ENCODE results near the gene HS3ST1. TPM values are rescaled to one million over a fixed set of nuclear protein-coding genes. Genes with fewer than 3 reads are reported as not detected.

The HS3ST1 gene
- total RNA-seq (2022), result 80.8 and 86.7 TPM in 2 replicates
- percentile 100 among the genes with signal in this experiment for Bru-seq, nascent RNA
- BruChase-seq, experiment 1, labeled RNA remaining after a 6-hour chase, result percentile 83 among the genes with signal in this experiment
- BruChase-seq, experiment 2, labeled RNA remaining after a 2-hour chase, result percentile 89 among the genes with signal in this experiment
- long read RNA-seq, full-length matches to known transcripts, result 261 of 455 reads
- long read RNA-seq, partial matches to known transcripts, result 0 of 455 reads
- long read RNA-seq, other reads (novel, unspliced or antisense), result 194 of 455 reads

DNA sequence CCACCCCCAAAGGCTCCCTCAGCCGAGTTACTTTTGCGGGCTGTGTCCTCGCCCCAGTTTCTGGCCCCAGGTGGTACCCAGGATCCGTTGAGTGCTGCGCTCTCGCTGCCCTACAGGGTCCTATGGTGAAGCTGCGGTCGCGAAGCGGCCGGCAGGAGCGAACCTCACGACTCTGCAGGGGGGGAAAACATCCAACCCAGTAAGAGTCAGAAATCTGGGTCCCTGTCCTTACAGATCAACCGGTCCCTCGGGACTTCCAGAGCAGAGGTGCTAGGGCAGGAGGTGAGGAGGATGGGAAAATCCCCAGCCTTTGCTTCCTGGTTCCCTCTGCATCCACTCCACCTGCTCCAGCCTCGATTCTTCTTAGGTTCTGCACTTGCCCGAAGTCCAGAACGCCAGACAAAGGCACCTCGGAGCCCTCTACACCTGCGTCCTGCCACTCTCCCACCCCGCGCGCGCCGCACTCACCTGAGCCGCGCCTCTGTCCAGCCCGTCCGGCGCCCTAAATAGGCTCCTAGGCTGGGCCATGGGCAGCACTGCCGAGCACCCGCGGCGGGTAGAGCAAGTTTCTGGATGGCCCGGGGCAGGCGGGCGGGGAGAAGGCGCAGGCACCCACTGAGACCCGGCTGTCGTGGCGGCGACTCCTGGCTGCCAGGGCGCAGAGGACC is at the start of gene HS3ST1:
Gene HS3ST1 (minus strand): TSS at position 664 of the 668 bp plus-strand sequence. CDS start 28,889 bp downstream, outside the sequence.
- BruUV-seq (replicated peaks), result TSS peak; percentile 13
- TF ChIP-seq, protein P1, sequence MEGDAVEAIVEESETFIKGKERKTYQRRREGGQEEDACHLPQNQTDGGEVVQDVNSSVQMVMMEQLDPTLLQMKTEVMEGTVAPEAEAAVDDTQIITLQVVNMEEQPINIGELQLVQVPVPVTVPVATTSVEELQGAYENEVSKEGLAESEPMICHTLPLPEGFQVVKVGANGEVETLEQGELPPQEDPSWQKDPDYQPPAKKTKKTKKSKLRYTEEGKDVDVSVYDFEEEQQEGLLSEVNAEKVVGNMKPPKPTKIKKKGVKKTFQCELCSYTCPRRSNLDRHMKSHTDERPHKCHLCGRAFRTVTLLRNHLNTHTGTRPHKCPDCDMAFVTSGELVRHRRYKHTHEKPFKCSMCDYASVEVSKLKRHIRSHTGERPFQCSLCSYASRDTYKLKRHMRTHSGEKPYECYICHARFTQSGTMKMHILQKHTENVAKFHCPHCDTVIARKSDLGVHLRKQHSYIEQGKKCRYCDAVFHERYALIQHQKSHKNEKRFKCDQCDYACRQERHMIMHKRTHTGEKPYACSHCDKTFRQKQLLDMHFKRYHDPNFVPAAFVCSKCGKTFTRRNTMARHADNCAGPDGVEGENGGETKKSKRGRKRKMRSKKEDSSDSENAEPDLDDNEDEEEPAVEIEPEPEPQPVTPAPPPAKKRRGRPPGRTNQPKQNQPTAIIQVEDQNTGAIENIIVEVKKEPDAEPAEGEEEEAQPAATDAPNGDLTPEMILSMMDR (IDR thresholded peaks at IDR 0.05; ENCODE audit: unreplicated experiment), result no peak
- CTCF ChIA-PET, result interaction anchor here (0.7 to 1.2 kb wide), 5 partner anchors 10 to 293 kb away, joined by 3 read pairs; no protein-coding TSS in a partner anchor
- intact Hi-C loops (cut with micrococcal nuclease; ENCODE audit: unreplicated experiment), result loop anchor here (2.0 to 10.0 kb wide), 5 partner anchors 76 to 874 kb away; no protein-coding TSS in a partner anchor
- Mint-ChIP-seq H3K4me1 (ENCODE audit: low read depth, unreplicated experiment) (peaks cover 16% of the 10 kb centered on the region), H3K36me3 (ENCODE audit: insufficient read depth, unreplicated experiment) (peaks cover 82% of the 10 kb centered on the region), H3K27ac (ENCODE audit: unreplicated experiment) (peak within 1 kb of the TSS; percentile 92), H3K4me3 (ENCODE audit: low read depth, unreplicated experiment) (peak within 1 kb of the TSS; percentile 92), H3K27me3 (ENCODE audit: unreplicated experiment) (no peaks in the 10 kb centered on the region), H3K9me3 (ENCODE audit: low read depth, unreplicated experiment) (no peaks in the 10 kb centered on the region)
- no peak for DNase-seq

DNA sequence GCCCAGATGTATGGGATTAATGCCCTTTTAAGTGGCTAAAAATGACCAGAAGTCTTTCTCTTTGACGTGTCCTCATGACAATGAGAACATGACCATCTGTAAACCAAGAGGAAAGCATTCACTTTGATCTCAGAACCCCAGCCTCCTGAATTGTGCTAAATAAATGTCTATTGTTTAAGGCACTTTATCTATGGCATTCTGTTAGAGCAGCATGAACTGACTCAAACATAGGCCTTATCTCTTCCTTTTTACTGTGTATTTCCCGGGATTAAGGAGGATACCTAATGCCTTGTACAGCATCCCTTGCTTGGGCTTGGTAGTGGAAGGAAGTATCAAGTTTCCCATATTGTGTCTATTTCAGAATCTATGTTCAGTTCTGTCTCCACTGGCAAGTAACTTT is 47.2 kb upstream of the HS3ST1 start:
- Mint-ChIP-seq H3K27me3 (ENCODE audit: unreplicated experiment) (no peaks in the 10 kb centered on the region), H3K4me3 (ENCODE audit: low read depth, unreplicated experiment) (no peak overlapping the region), H3K4me1 (ENCODE audit: low read depth, unreplicated experiment) (peaks cover 37% of the 10 kb centered on the region), H3K9me3 (ENCODE audit: low read depth, unreplicated experiment) (peaks cover 5% of the 10 kb centered on the region), H3K27ac (ENCODE audit: unreplicated experiment) (no peak overlapping the region), H3K36me3 (ENCODE audit: insufficient read depth, unreplicated experiment) (peaks cover 9% of the 10 kb centered on the region)
- DNase-seq, result no peak
- no TSS peak for BruUV-seq (replicated peaks)
- TF ChIP-seq, protein P1 (IDR thresholded peaks at IDR 0.05; ENCODE audit: unreplicated experiment), result no peak
- intact Hi-C loops (cut with micrococcal nuclease; ENCODE audit: unreplicated experiment), result no loop called here
- CTCF ChIA-PET, result no interaction called here

DNA sequence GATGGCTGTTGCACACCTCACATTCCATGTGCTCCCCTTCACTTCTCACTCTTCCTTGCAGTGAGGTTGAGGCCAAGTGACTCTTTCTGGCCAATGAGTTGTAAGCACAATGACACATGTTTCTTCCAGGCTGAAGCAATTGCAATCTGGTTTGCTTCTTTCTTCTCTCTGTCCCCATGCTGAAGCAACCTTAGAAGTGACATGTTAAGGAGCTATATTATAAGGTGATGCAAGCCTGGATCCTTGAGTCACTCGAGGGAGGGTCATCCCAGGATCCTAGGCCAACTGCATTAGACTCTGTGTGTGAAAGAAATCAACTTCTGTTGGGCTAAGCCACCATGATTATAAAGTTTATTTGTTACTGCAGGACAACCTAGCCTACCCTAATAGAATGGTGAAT is 45.5 kb upstream of the HS3ST1 start:
- H3K27ac Mint-ChIP-seq (ENCODE audit: unreplicated experiment), result no peak overlapping the region
- H3K27me3 Mint-ChIP-seq (ENCODE audit: unreplicated experiment), result no peaks in the 10 kb centered on the region
- DNase-seq, result no peak
- H3K4me3 Mint-ChIP-seq (ENCODE audit: low read depth, unreplicated experiment), result no peak overlapping the region
- TF ChIP-seq, protein P1 (IDR thresholded peaks at IDR 0.05; ENCODE audit: unreplicated experiment), result no peak
- H3K36me3 Mint-ChIP-seq (ENCODE audit: insufficient read depth, unreplicated experiment), result peaks cover 15% of the 10 kb centered on the region
- CTCF ChIA-PET, result no interaction called here
- intact Hi-C loops (cut with micrococcal nuclease; ENCODE audit: unreplicated experiment), result no loop called here
- H3K4me1 Mint-ChIP-seq (ENCODE audit: low read depth, unreplicated experiment), result peaks cover 46% of the 10 kb centered on the region
- no TSS peak for BruUV-seq (replicated peaks)
- peaks cover 3% of the 10 kb centered on the region for H3K9me3 Mint-ChIP-seq (ENCODE audit: low read depth, unreplicated experiment)

DNA sequence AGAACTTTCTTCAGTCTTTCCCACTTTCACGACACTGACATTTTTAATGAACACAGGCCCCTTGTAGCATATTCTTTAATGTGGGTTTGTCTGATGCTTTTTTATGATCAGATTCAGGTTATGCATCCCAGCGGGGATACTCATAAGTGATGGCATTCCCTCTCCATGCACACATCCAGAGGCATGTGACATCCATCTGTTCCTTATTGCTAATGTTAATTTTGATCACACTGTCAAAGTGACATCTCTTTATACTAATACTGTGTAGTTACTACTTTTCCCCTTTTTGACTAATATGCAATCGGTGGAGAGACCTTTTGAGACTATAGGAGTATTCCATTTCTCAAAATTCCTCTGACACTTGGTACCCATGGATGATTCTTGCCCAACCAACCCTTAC is 43.8 kb upstream of the HS3ST1 start:
- H3K27ac Mint-ChIP-seq (ENCODE audit: unreplicated experiment), result peak overlapping the region; percentile 66
- no peaks in the 10 kb centered on the region for H3K27me3 Mint-ChIP-seq (ENCODE audit: unreplicated experiment)
- intact Hi-C loops (cut with micrococcal nuclease; ENCODE audit: unreplicated experiment), result no loop called here
- no peak for DNase-seq
- BruUV-seq (replicated peaks), result no TSS peak
- TF ChIP-seq, protein P1 (IDR thresholded peaks at IDR 0.05; ENCODE audit: unreplicated experiment), result no peak
- H3K4me3 Mint-ChIP-seq (ENCODE audit: low read depth, unreplicated experiment), result peak overlapping the region; percentile 43
- no peaks in the 10 kb centered on the region for H3K9me3 Mint-ChIP-seq (ENCODE audit: low read depth, unreplicated experiment)
- peaks cover 57% of the 10 kb centered on the region for H3K4me1 Mint-ChIP-seq (ENCODE audit: low read depth, unreplicated experiment)
- CTCF ChIA-PET, result no interaction called here
- peaks cover 20% of the 10 kb centered on the region for H3K36me3 Mint-ChIP-seq (ENCODE audit: insufficient read depth, unreplicated experiment)
